H1 (cell line): ENCODE results near the gene TECTB. TPM values are rescaled to one million over a fixed set of nuclear protein-coding genes. Genes with fewer than 3 reads are reported as not detected.

Source experiments
- polyA plus RNA-seq, 7 experiments: library from polyadenylated mRNA; depleted of rRNA in 3 of 7; stranded (reverse) in 5 of 7; unstranded in 2 of 7; fragments of >200 nt in 5 of 7; fragments of 200-250 nt in 2 of 7; gene quantifications; 1 replicate in 5 of 7; 2 replicates in 1 of 7; 4 replicates in 1 of 7; pipeline versions ENCODE4 v1.2.1 to v1.2.3, GENCODE V29; 2011 to 2013; ENCODE audit warnings: missing spikeins in 2 of 7, mixed read lengths in 2 of 7
- total RNA-seq: library from RNA; stranded (reverse); fragmentation: NEBNext Ultra II Directional; extraction: Animal tissue kit (Norgen Biotek cat#: 25700); gene quantifications from 2 replicates; pipeline ENCODE4 v1.2.1, GENCODE V29; 2021
- TF ChIP-seq, protein P1 (sequence below): IDR thresholded peaks from 2 replicates; pipeline ENCODE4 v1.6.1; 2011; ENCODE audit warnings: low read depth, mild to moderate bottlenecking, low read length; ENCODE audit not compliant: insufficient read depth

Gene TECTB
- total and polyA plus RNA-seq, 2 of the 8 experiments (the other 6 are each of a cell fraction or from before 2014, with no cell fraction given) = not detected

DNA sequence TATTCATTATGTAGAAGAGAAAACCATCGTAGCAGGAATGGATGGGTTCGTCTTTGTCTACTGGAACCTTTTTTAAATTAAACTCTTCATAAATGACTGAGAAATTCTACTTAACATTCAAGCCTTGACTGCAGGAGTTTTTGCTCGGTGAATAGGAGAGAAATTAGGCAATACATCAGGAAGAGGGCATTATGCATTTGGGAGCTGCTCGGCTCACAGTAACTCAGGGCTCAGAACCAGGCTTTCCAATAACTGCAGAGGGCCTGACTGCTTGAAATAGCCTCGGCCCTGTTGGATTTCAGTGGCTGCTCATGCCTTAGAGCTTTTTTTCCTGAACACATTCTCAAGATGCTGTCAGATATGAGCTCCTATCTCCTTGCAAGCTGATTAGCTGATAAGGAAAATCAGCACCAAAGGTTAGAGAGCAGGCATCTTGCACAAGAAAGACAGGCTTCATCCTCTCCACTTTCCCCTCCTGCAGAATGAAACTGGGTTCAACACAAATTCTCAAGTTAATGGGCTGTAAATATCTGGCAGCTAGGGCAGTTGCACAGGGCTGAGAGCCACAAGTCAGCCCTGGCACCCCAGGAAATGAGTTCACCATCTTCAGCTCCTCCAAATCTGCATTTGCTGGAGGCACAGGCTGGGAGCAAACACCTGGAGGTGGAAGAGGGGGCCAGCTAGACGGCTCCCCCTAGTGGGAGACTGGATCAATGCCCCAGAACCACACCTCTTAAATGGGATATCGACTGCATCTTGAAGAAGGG, 24.3 kb downstream of the TECTB start (continued):
- TF ChIP-seq, protein P1, sequence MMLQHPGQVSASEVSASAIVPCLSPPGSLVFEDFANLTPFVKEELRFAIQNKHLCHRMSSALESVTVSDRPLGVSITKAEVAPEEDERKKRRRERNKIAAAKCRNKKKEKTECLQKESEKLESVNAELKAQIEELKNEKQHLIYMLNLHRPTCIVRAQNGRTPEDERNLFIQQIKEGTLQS = peak; percentile 0; the same call in 1 of the 2 replicates
